Testis (tissue), 3 donors: Measurements from ENCODE around the gene MSI2. TPM values are rescaled to one million over a fixed set of nuclear protein-coding genes. Genes with fewer than 3 reads are reported as not detected.

ENCODE experiments used
- DNase-seq: peaks from one replicate; pipeline ENCODE4 v3.0.0-alpha.2; 2019
- H3K27ac ChIP-seq, 2 donors: fragments of 200-600 bp; sonication (generic); one replicate each; pipeline ENCODE4 v1.5.1; 2019
- H3K27me3 ChIP-seq: fragments of 200-600 bp; sonication (generic); one replicate; pipeline ENCODE4 v1.5.1; 2019
- H3K36me3 ChIP-seq: fragments of 200-600 bp; sonication (generic); one replicate; pipeline ENCODE4 v1.5.1; 2017; ENCODE audit warnings: low read depth; ENCODE audit errors: missing control alignments
- H3K4me1 ChIP-seq: fragments of 200-600 bp; sonication (generic); one replicate; pipeline ENCODE4 v1.5.1; 2019
- H3K4me3 ChIP-seq, 2 donors: fragments of 200-600 bp; sonication (generic); one replicate each; pipeline ENCODE4 v1.5.1; 2017 to 2019
- H3K9me3 ChIP-seq: fragments of 200-600 bp; sonication (generic); one replicate; pipeline ENCODE4 v1.5.1; 2017
- CTCF ChIP-seq, 3 experiments: fragments of 450-650 bp in 2 of 3; fragments of 200-600 bp in 1 of 3; sonication (generic) in 1 of 3; IDR thresholded peaks; one replicate each; pipeline ENCODE4 v1.5.1; 2016 to 2019; ENCODE audit warnings: antibody characterized with exemption in 3 of 3, mild to moderate bottlenecking in 2 of 3, moderate library complexity in 1 of 3
- POLR2A ChIP-seq: fragments of 450-650 bp; IDR thresholded peaks from one replicate; pipeline ENCODE4 v1.6.1; 2017; ENCODE audit warnings: antibody characterized with exemption, mild to moderate bottlenecking, moderate library complexity
- WGBS, 2 donors: methylation state at CpG; one replicate each; pipeline ENCODE4 v1.1.5; 2018; 5-methylcytosine and 5-hydroxymethylcytosine counted together
- intact Hi-C: fragments of 100-400 bp; cut with DNase I; formaldehyde crosslinking; loops from one replicate; pipeline ENCODE4 v1.15.1; 2023; ENCODE audit warnings: low total_unique reads
- polyA plus RNA-seq: library from polyadenylated mRNA; stranded (reverse); fragments of 350-450 nt; fragmentation: Illumina TruSeq; extraction: RNeasy Lipid Tissue Mini Kit (QIAGEN cat#74804); gene quantifications from one replicate; pipeline ENCODE4 v1.2.3, GENCODE V29; 2014; ENCODE audit warnings: low read depth, low replicate concordance; ENCODE audit not compliant: insufficient read depth
- total RNA-seq, 2 donors: library from RNA; depleted of rRNA; stranded (reverse); fragments of >200 nt; gene quantifications; one replicate each; pipeline ENCODE4 v1.2.3, GENCODE V29; 2016

The MSI2 gene
- total and polyA plus RNA-seq, 3 donors from 2014 or later: 46.5 to 106 (median 76.6) TPM

GRCh38 chr17:57577751-57578607 is 321.7 kb downstream of the MSI2 start:
- WGBS, 2 donors: 49 to 52% methylated on average over 17 of the region's 17 CpGs
- H3K27ac ChIP-seq: peak overlapping the region; percentile 68
- peaks cover 19% of the 10 kb centered on the region for H3K4me1 ChIP-seq
- TF ChIP-seq POLR2A (no peak), CTCF (IDR thresholded peaks at IDR 0.05) (no peak)
- DNase-seq: peak; percentile 74
- H3K9me3 ChIP-seq: no peaks in the 10 kb centered on the region
- intact Hi-C loops: no loop called here
- H3K36me3 ChIP-seq: no peaks in the 10 kb centered on the region
- no peak overlapping the region for H3K4me3 ChIP-seq
- no peaks in the 10 kb centered on the region for H3K27me3 ChIP-seq

- H3K9me3 ChIP-seq: no peaks in the 10 kb centered on the region
- TF ChIP-seq CTCF (IDR thresholded peaks at IDR 0.05) (no peak), POLR2A (no peak)
- H3K27ac ChIP-seq: peak overlapping the region in 1 of 2 donors; percentile 56
- peaks cover 19% of the 10 kb centered on the region for H3K4me1 ChIP-seq
- 61 to 68% methylated on average over 5 of the region's 5 CpGs for WGBS, 2 donors
- intact Hi-C loops: no loop called here
- H3K27me3 ChIP-seq: no peaks in the 10 kb centered on the region
- no peaks in the 10 kb centered on the region for H3K36me3 ChIP-seq
- H3K4me3 ChIP-seq: no peak overlapping the region
- DNase-seq: no peak
These were observed 322.4 kb downstream of the MSI2 start for GRCh38 chr17:57578608-57579225.

GRCh38 chr17:57579245-57579644 is 322.9 kb downstream of the MSI2 start:
- Histone ChIP-seq H3K27ac (peak overlapping the region in 1 of 2 donors; percentile 56), H3K4me3 (no peak overlapping the region), H3K4me1 (peaks cover 19% of the 10 kb centered on the region), H3K27me3 (no peaks in the 10 kb centered on the region), H3K36me3 (no peaks in the 10 kb centered on the region), H3K9me3 (no peaks in the 10 kb centered on the region)
- intact Hi-C loops: no loop called here
- TF ChIP-seq CTCF (IDR thresholded peaks at IDR 0.05): no peak
- DNase-seq: no peak
- 90 to 97% methylated on average over 9 to 11 of the region's 11 CpGs for WGBS, 2 donors

- intact Hi-C loops: no loop called here
- Histone ChIP-seq H3K36me3 (no peaks in the 10 kb centered on the region), H3K9me3 (no peaks in the 10 kb centered on the region), H3K4me1 (peaks cover 19% of the 10 kb centered on the region), H3K4me3 (no peak overlapping the region), H3K27ac (peak overlapping the region in 1 of 2 donors; percentile 56), H3K27me3 (no peaks in the 10 kb centered on the region)
- WGBS, 2 donors: 61 to 83% methylated on average over 5 of the region's 5 CpGs
- TF ChIP-seq CTCF (IDR thresholded peaks at IDR 0.05): no peak
- TF ChIP-seq POLR2A: no peak
- DNase-seq: no peak
These were observed 323.9 kb downstream of the MSI2 start for GRCh38 chr17:57580055-57580739.
